Naive thymus-derived CD4-positive, alpha-beta T cell (primary cell): Measurements from ENCODE around the gene ZBP1. TPM values are rescaled to one million over a fixed set of nuclear protein-coding genes. Genes with fewer than 3 reads are reported as not detected.

Source experiments
- ATAC-seq: fragments of 150-1000 bp; cut with Tn5 transposase; 2 replicates; pipeline ENCODE4 v1.10.0; 2021; ENCODE audit warnings: mild to moderate bottlenecking, moderate library complexity
- CTCF ChIA-PET: fragments of 350-600 bp; sonication (Branson Sonifier 250); formaldehyde crosslinking; loops from one replicate; lab custom pipeline; 2021; ENCODE audit warnings: antibody characterized with exemption; lab: Charles Lee
- POLR2A ChIA-PET: fragments of 350-600 bp; sonication (Branson Sonifier 250); formaldehyde crosslinking; loops from one replicate; lab custom pipeline; 2021; ENCODE audit warnings: antibody characterized with exemption, inconsistent platforms; lab: Charles Lee
- DNase-seq, 9 donors: peaks; one replicate each; pipeline versions ENCODE4 v3.0.0 to v3.0.0-alpha.2; 2020 to 2022; ENCODE audit warnings: mixed read lengths in 1 of 9
- H3K27ac ChIP-seq: one replicate; pipeline ENCODE4 v1.7.0; 2013; ENCODE audit warnings: mild to moderate bottlenecking, low read depth, low read length, moderate library complexity
- H3K27me3 ChIP-seq, 2 donors: one replicate each; pipeline ENCODE4 v1.7.0; 2013; ENCODE audit warnings: low read length in 2 of 2, mild to moderate bottlenecking in 2 of 2, moderate library complexity in 2 of 2; ENCODE audit not compliant: control insufficient read depth in 2 of 2, insufficient read depth in 2 of 2
- H3K36me3 ChIP-seq, 3 experiments: 1 replicate in 2 of 3; 2 replicates in 1 of 3; pipeline ENCODE4 v1.7.0; 2013; ENCODE audit warnings: low read length in 3 of 3, mild to moderate bottlenecking in 3 of 3, moderate library complexity in 1 of 3; ENCODE audit not compliant: insufficient read depth in 3 of 3, control insufficient read depth in 2 of 3
- H3K4me1 ChIP-seq, 2 donors: one replicate each; pipeline ENCODE4 v1.7.0; 2013; ENCODE audit warnings: low read length in 2 of 2, mild to moderate bottlenecking in 2 of 2, moderate library complexity in 1 of 2; ENCODE audit not compliant: control insufficient read depth in 2 of 2, insufficient read depth in 2 of 2
- H3K4me3 ChIP-seq: 2 replicates; pipeline ENCODE4 v1.7.0; 2013; ENCODE audit warnings: mild to moderate bottlenecking, low read length
- H3K9me3 ChIP-seq, 3 experiments: 1 replicate in 2 of 3; 2 replicates in 1 of 3; pipeline ENCODE4 v1.7.0; 2013; ENCODE audit warnings: low read length in 3 of 3; ENCODE audit not compliant: control insufficient read depth in 2 of 3
- H3K27ac Mint-ChIP-seq, 9 donors: one replicate each; pipeline ENCODE4 v1.8.0; 2020 to 2022; ENCODE audit warnings: mixed read lengths in 9 of 9, mild to moderate bottlenecking in 8 of 9, moderate library complexity in 5 of 9, inconsistent platforms in 2 of 9
- H3K27me3 Mint-ChIP-seq, 5 donors: one replicate each; pipeline ENCODE4 v1.8.0; 2021 to 2022; ENCODE audit warnings: mixed read lengths in 5 of 5, mild to moderate bottlenecking in 1 of 5
- H3K36me3 Mint-ChIP-seq, 5 donors: one replicate each; pipeline ENCODE4 v1.8.0; 2020 to 2022; ENCODE audit warnings: mixed read lengths in 5 of 5, mild to moderate bottlenecking in 3 of 5, inconsistent platforms in 1 of 5
- H3K4me1 Mint-ChIP-seq, 7 donors: one replicate each; pipeline ENCODE4 v1.8.0; 2020 to 2022; ENCODE audit warnings: mixed read lengths in 7 of 7, mild to moderate bottlenecking in 3 of 7, inconsistent platforms in 1 of 7
- H3K4me3 Mint-ChIP-seq, 10 donors: one replicate each; pipeline ENCODE4 v1.8.0; 2020 to 2022; ENCODE audit warnings: mild to moderate bottlenecking in 10 of 10, mixed read lengths in 10 of 10, moderate library complexity in 6 of 10, inconsistent platforms in 2 of 10
- H3K9me3 Mint-ChIP-seq, 11 donors: one replicate each; pipeline ENCODE4 v1.8.0; 2020 to 2022; ENCODE audit warnings: mixed read lengths in 11 of 11, mild to moderate bottlenecking in 4 of 11, inconsistent platforms in 1 of 11, moderate library complexity in 1 of 11
- intact Hi-C, 2 donors: fragments of 100-400 bp; cut with micrococcal nuclease; formaldehyde crosslinking; loops; one replicate each; pipeline ENCODE4 v1.15.1; 2023
- polyA plus RNA-seq, 2 donors: library from polyadenylated mRNA; unstranded; fragments of 300-500 nt; fragmentation: Illumina TruSeq; gene quantifications; one replicate each; pipeline ENCODE4 v1.2.3, GENCODE V29; 2021
- total RNA-seq, 6 experiments: library from RNA in 5 of 6; stranded (reverse) in 5 of 6; gene quantifications; 1 replicate in 5 of 6; 2 replicates in 1 of 6; pipeline ENCODE4 v1.2.3 and lab custom pipeline; 2021 to 2026

Gene ZBP1
- total and polyA plus RNA-seq, 7 experiments from 2014 or later: 5.9 to 27.9 (median 10.4) TPM

GRCh38 chr20:57580478-57581201, 39.6 kb downstream of the ZBP1 start:
- peaks cover 34 to 60% (median 59%) of the 10 kb centered on the region in 5 donors for H3K27me3 Mint-ChIP-seq
- CTCF ChIA-PET: no interaction called here

GRCh38 chr20:57579898-57580447, 40.3 kb downstream of the ZBP1 start:
- intact Hi-C loops: no loop called here
- Histone ChIP-seq H3K27ac (no peak overlapping the region), H3K36me3 (no peaks in the 10 kb centered on the region), H3K4me3 (no peak overlapping the region), H3K4me1 (no peaks in the 10 kb centered on the region), H3K9me3 (no peaks in the 10 kb centered on the region), H3K27me3 (no peaks in the 10 kb centered on the region)
- DNase-seq (no peak), ATAC-seq (no peak)
- POLR2A ChIA-PET: no interaction called here
- peaks cover 0 to 1% (median 0%) of the 10 kb centered on the region in 11 donors for H3K9me3 Mint-ChIP-seq
- H3K36me3 Mint-ChIP-seq: no peaks in the 10 kb centered on the region
- peaks cover 34 to 54% (median 52%) of the 10 kb centered on the region in 5 donors for H3K27me3 Mint-ChIP-seq
- H3K27ac Mint-ChIP-seq: no peak overlapping the region
- CTCF ChIA-PET: no interaction called here
- H3K4me1 Mint-ChIP-seq: peaks cover 0 to 5% (median 0%) of the 10 kb centered on the region in 7 donors
- no peak overlapping the region for H3K4me3 Mint-ChIP-seq

More at GRCh38 chr20:57580478-57581201, 39.6 kb downstream of the ZBP1 start:
- POLR2A ChIA-PET: no interaction called here
- Mint-ChIP-seq H3K4me3 (no peak overlapping the region), H3K27ac (no peak overlapping the region), H3K36me3 (no peaks in the 10 kb centered on the region), H3K9me3 (peaks cover 0 to 1% (median 0%) of the 10 kb centered on the region in 11 donors), H3K4me1 (peaks cover 0 to 5% (median 0%) of the 10 kb centered on the region in 7 donors)
- Histone ChIP-seq H3K36me3 (no peaks in the 10 kb centered on the region), H3K4me1 (no peaks in the 10 kb centered on the region), H3K9me3 (no peaks in the 10 kb centered on the region), H3K4me3 (no peak overlapping the region), H3K27me3 (no peaks in the 10 kb centered on the region), H3K27ac (no peak overlapping the region)
- intact Hi-C loops: no loop called here
- DNase-seq (no peak), ATAC-seq (no peak)

GRCh38 chr20:57579331-57579897, 40.8 kb downstream of the ZBP1 start:
- ATAC-seq: no peak
- Mint-ChIP-seq H3K36me3 (no peaks in the 10 kb centered on the region), H3K4me1 (peaks cover 0 to 5% (median 0%) of the 10 kb centered on the region in 7 donors), H3K27me3 (peaks cover 32 to 49% (median 48%) of the 10 kb centered on the region in 5 donors), H3K27ac (no peak overlapping the region), H3K9me3 (peaks cover 0 to 1% (median 0%) of the 10 kb centered on the region in 11 donors), H3K4me3 (no peak overlapping the region)
- intact Hi-C loops: no loop called here
- H3K4me1 ChIP-seq: no peaks in the 10 kb centered on the region
- H3K36me3 ChIP-seq: no peaks in the 10 kb centered on the region
- POLR2A ChIA-PET: no interaction called here
- H3K4me3 ChIP-seq: no peak overlapping the region
- H3K27me3 ChIP-seq: no peaks in the 10 kb centered on the region
- CTCF ChIA-PET: no interaction called here
- H3K27ac ChIP-seq: no peak overlapping the region
- no peak for DNase-seq
- H3K9me3 ChIP-seq: no peaks in the 10 kb centered on the region

- Histone ChIP-seq H3K27me3 (no peaks in the 10 kb centered on the region), H3K9me3 (no peaks in the 10 kb centered on the region), H3K4me1 (no peaks in the 10 kb centered on the region), H3K27ac (no peak overlapping the region), H3K4me3 (no peak overlapping the region), H3K36me3 (no peaks in the 10 kb centered on the region)
- Mint-ChIP-seq H3K27ac (no peak overlapping the region), H3K36me3 (no peaks in the 10 kb centered on the region), H3K4me1 (peaks cover 0 to 4% (median 0%) of the 10 kb centered on the region in 7 donors), H3K4me3 (no peak overlapping the region), H3K9me3 (no peaks in the 10 kb centered on the region), H3K27me3 (peaks cover 29 to 51% (median 44%) of the 10 kb centered on the region in 5 donors)
- CTCF ChIA-PET: no interaction called here
- ATAC-seq (no peak), DNase-seq (no peak)
- POLR2A ChIA-PET: no interaction called here
- intact Hi-C loops: no loop called here
These were observed 41.6 kb downstream of the ZBP1 start for GRCh38 chr20:57578476-57579165.

- ATAC-seq (no peak), DNase-seq (no peak)
- POLR2A ChIA-PET: no interaction called here
- H3K27me3 Mint-ChIP-seq: peaks cover 24 to 49% (median 41%) of the 10 kb centered on the region in 5 donors
- no peak overlapping the region for H3K4me3 ChIP-seq
- H3K4me1 ChIP-seq: no peaks in the 10 kb centered on the region
- CTCF ChIA-PET: no interaction called here
- H3K9me3 ChIP-seq: no peaks in the 10 kb centered on the region
- no peaks in the 10 kb centered on the region for H3K36me3 ChIP-seq
- no peaks in the 10 kb centered on the region for H3K36me3 Mint-ChIP-seq
- no peaks in the 10 kb centered on the region for H3K27me3 ChIP-seq
- H3K4me1 Mint-ChIP-seq: no peaks in the 10 kb centered on the region
- no peak overlapping the region for H3K27ac Mint-ChIP-seq
- intact Hi-C loops: no loop called here
- H3K9me3 Mint-ChIP-seq: no peaks in the 10 kb centered on the region
- no peak overlapping the region for H3K4me3 Mint-ChIP-seq
- H3K27ac ChIP-seq: no peak overlapping the region
These were observed 42.3 kb downstream of the ZBP1 start for GRCh38 chr20:57577679-57578475.
